A673 (cell line): ENCODE results near the gene PRKAG2. TPM values are rescaled to one million over a fixed set of nuclear protein-coding genes. Genes with fewer than 3 reads are reported as not detected.

ENCODE experiments used
- BruUV-seq: library from RNA; stranded (reverse); fragments of 400-500 nt; replicated peaks from 2 replicates; lab custom pipeline; 2021; lab: Mats Ljungman, UMichigan
- CTCF ChIA-PET: fragments of 300-600 bp; sonication (Branson Sonifier 250); formaldehyde crosslinking; loops from one replicate; lab custom pipeline; 2022; ENCODE audit warnings: antibody characterized with exemption; lab: Charles Lee
- POLR2A ChIA-PET: fragments of 300-600 bp; sonication (Branson Sonifier 250); formaldehyde crosslinking; loops from one replicate; lab custom pipeline; 2022; ENCODE audit warnings: antibody characterized with exemption; ENCODE audit not compliant: low non-redundant PET; lab: Charles Lee
- DNase-seq: peaks from one replicate; pipeline ENCODE4 v3.0.0-alpha.2; 2015; ENCODE audit warnings: low spot score
- H3K27ac ChIP-seq: fragments of 200-600 bp; sonication (generic); 2 replicates; pipeline ENCODE4 v1.5.1; 2016; ENCODE audit warnings: mixed run types, low read depth, mild to moderate bottlenecking, mixed read lengths, antibody characterized with exemption, low read length; ENCODE audit not compliant: poor library complexity, severe bottlenecking
- H3K27me3 ChIP-seq: fragments of 200-600 bp; sonication (generic); replicated peaks from 2 replicates; pipeline ENCODE4 v1.6.1; 2017; ENCODE audit warnings: mixed run types, low read depth, mild to moderate bottlenecking, mixed read lengths, antibody characterized with exemption, low read length; ENCODE audit not compliant: insufficient read depth, poor library complexity
- H3K36me3 ChIP-seq: fragments of 200-600 bp; sonication (generic); 2 replicates; pipeline ENCODE4 v1.6.1; 2016; ENCODE audit warnings: mixed run types, mild to moderate bottlenecking, mixed read lengths, antibody characterized with exemption, low read length; ENCODE audit not compliant: insufficient read depth, poor library complexity, severe bottlenecking
- H3K4me1 ChIP-seq: fragments of 200-600 bp; sonication (generic); 2 replicates; pipeline ENCODE4 v1.6.1; 2017; ENCODE audit warnings: mixed run types, mild to moderate bottlenecking, mixed read lengths, antibody characterized with exemption, low read length; ENCODE audit not compliant: insufficient read depth, poor library complexity, severe bottlenecking
- H3K4me3 ChIP-seq: fragments of 200-600 bp; sonication (generic); 2 replicates; pipeline ENCODE4 v1.5.1; 2016; ENCODE audit warnings: low read depth, mixed run types, mild to moderate bottlenecking, mixed read lengths, low read length; ENCODE audit not compliant: poor library complexity, severe bottlenecking
- H3K9me3 ChIP-seq: fragments of 200-600 bp; sonication (generic); 2 replicates; pipeline ENCODE4 v1.6.1; 2016; ENCODE audit warnings: mixed run types, low read depth, mild to moderate bottlenecking, mixed read lengths, antibody characterized with exemption, low read length; ENCODE audit not compliant: poor library complexity, severe bottlenecking
- EZH2 ChIP-seq: fragments of 200-600 bp; sonication (generic); IDR thresholded peaks from 2 replicates; pipeline ENCODE4 v1.6.1; 2017; ENCODE audit warnings: borderline replicate concordance, low read depth, mild to moderate bottlenecking, mixed read lengths, antibody characterized with exemption, low read length; ENCODE audit not compliant: poor library complexity, severe bottlenecking
- intact Hi-C: fragments of 100-400 bp; cut with micrococcal nuclease; formaldehyde crosslinking; loops from one replicate; pipeline ENCODE4 v1.10.0; 2022; ENCODE audit not compliant: unreplicated experiment
- total RNA-seq: library from RNA; stranded (reverse); gene quantifications from 2 replicates; pipeline ENCODE4 v1.2.3, GENCODE V29; 2021
- TF ChIP-seq, protein P1 (sequence below): fragments of 300-800, 200-600 bp; sonication (generic); conservative IDR thresholded peaks from 2 replicates; pipeline ENCODE4 v1.5.1; 2017; ENCODE audit warnings: low read depth, mild to moderate bottlenecking, antibody characterized with exemption, low read length, moderate library complexity, mixed read lengths

The PRKAG2 gene
- total RNA-seq, 1 experiment from 2014 or later, result 11.6 TPM

- Histone ChIP-seq H3K4me3 (no peak overlapping the region), H3K36me3 (no peaks in the 10 kb centered on the region), H3K27ac (no peak overlapping the region), H3K4me1 (peaks cover 12% of the 10 kb centered on the region), H3K27me3 (no peaks in the 10 kb centered on the region), H3K9me3 (no peaks in the 10 kb centered on the region)
- intact Hi-C loops, result loop anchor here (5.0 kb wide), 3 partner anchors 124 to 439 kb away; no protein-coding TSS in a partner anchor
- ChIA-PET POLR2A (no interaction called here), CTCF (interaction anchor here (0.5 kb wide), 1 partner anchor 251 kb away, joined by 6 read pairs; no protein-coding TSS in a partner anchor)
- no peak for DNase-seq
- TF ChIP-seq EZH2, result no peak
- TF ChIP-seq, protein P1, sequence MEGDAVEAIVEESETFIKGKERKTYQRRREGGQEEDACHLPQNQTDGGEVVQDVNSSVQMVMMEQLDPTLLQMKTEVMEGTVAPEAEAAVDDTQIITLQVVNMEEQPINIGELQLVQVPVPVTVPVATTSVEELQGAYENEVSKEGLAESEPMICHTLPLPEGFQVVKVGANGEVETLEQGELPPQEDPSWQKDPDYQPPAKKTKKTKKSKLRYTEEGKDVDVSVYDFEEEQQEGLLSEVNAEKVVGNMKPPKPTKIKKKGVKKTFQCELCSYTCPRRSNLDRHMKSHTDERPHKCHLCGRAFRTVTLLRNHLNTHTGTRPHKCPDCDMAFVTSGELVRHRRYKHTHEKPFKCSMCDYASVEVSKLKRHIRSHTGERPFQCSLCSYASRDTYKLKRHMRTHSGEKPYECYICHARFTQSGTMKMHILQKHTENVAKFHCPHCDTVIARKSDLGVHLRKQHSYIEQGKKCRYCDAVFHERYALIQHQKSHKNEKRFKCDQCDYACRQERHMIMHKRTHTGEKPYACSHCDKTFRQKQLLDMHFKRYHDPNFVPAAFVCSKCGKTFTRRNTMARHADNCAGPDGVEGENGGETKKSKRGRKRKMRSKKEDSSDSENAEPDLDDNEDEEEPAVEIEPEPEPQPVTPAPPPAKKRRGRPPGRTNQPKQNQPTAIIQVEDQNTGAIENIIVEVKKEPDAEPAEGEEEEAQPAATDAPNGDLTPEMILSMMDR, result no peak
- no TSS peak for BruUV-seq
Observed at GRCh38 chr7:151756076-151756731, 120.7 kb downstream of the PRKAG2 start.

GRCh38 chr7:151755131-151755801 is 121.6 kb downstream of the PRKAG2 start:
- no peak overlapping the region for H3K4me3 ChIP-seq
- peaks cover 12% of the 10 kb centered on the region for H3K4me1 ChIP-seq
- peak overlapping the region; percentile 44 for H3K27ac ChIP-seq
- ChIA-PET POLR2A (no interaction called here), CTCF (interaction anchor here (1.3 kb wide), 1 partner anchor 19 kb away, joined by 3 read pairs; no protein-coding TSS in a partner anchor)
- no peaks in the 10 kb centered on the region for H3K27me3 ChIP-seq
- no peaks in the 10 kb centered on the region for H3K9me3 ChIP-seq
- TF ChIP-seq EZH2, result no peak
- TF ChIP-seq, protein P1, result no peak
- DNase-seq, result no peak
- BruUV-seq, result no TSS peak
- intact Hi-C loops, result loop anchor here (5.0 kb wide), 3 partner anchors 123 to 438 kb away; no protein-coding TSS in a partner anchor
- no peaks in the 10 kb centered on the region for H3K36me3 ChIP-seq

GRCh38 chr7:151754688-151755130 is 122.2 kb downstream of the PRKAG2 start:
- intact Hi-C loops, result loop anchor here (5.0 kb wide), 3 partner anchors 122 to 437 kb away; no protein-coding TSS in a partner anchor
- H3K27me3 ChIP-seq, result no peaks in the 10 kb centered on the region
- no peak for TF ChIP-seq EZH2
- TF ChIP-seq, protein P1, result no peak
- no TSS peak for BruUV-seq
- DNase-seq, result no peak
- no peaks in the 10 kb centered on the region for H3K36me3 ChIP-seq
- H3K27ac ChIP-seq, result peak overlapping the region; percentile 44
- POLR2A ChIA-PET, result interaction anchor here (0.5 kb wide), 1 partner anchor 660 kb away, joined by 5 read pairs; no protein-coding TSS in a partner anchor
- peaks cover 12% of the 10 kb centered on the region for H3K4me1 ChIP-seq
- CTCF ChIA-PET, result interaction anchor here (1.3 kb wide), 1 partner anchor 18 kb away, joined by 3 read pairs; no protein-coding TSS in a partner anchor
- no peaks in the 10 kb centered on the region for H3K9me3 ChIP-seq
- H3K4me3 ChIP-seq, result no peak overlapping the region
